COLO668 (cell line): Measurements from ENCODE around the gene SPAG9.

Source experiments
- DNase-seq: peaks from one replicate; lab custom pipeline; 2025; ENCODE audit not compliant: unreplicated experiment; lab: John Stamatoyannopoulos, UW

Gene SPAG9, protein sequence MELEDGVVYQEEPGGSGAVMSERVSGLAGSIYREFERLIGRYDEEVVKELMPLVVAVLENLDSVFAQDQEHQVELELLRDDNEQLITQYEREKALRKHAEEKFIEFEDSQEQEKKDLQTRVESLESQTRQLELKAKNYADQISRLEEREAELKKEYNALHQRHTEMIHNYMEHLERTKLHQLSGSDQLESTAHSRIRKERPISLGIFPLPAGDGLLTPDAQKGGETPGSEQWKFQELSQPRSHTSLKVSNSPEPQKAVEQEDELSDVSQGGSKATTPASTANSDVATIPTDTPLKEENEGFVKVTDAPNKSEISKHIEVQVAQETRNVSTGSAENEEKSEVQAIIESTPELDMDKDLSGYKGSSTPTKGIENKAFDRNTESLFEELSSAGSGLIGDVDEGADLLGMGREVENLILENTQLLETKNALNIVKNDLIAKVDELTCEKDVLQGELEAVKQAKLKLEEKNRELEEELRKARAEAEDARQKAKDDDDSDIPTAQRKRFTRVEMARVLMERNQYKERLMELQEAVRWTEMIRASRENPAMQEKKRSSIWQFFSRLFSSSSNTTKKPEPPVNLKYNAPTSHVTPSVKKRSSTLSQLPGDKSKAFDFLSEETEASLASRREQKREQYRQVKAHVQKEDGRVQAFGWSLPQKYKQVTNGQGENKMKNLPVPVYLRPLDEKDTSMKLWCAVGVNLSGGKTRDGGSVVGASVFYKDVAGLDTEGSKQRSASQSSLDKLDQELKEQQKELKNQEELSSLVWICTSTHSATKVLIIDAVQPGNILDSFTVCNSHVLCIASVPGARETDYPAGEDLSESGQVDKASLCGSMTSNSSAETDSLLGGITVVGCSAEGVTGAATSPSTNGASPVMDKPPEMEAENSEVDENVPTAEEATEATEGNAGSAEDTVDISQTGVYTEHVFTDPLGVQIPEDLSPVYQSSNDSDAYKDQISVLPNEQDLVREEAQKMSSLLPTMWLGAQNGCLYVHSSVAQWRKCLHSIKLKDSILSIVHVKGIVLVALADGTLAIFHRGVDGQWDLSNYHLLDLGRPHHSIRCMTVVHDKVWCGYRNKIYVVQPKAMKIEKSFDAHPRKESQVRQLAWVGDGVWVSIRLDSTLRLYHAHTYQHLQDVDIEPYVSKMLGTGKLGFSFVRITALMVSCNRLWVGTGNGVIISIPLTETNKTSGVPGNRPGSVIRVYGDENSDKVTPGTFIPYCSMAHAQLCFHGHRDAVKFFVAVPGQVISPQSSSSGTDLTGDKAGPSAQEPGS (N-terminal part only)

DNA sequence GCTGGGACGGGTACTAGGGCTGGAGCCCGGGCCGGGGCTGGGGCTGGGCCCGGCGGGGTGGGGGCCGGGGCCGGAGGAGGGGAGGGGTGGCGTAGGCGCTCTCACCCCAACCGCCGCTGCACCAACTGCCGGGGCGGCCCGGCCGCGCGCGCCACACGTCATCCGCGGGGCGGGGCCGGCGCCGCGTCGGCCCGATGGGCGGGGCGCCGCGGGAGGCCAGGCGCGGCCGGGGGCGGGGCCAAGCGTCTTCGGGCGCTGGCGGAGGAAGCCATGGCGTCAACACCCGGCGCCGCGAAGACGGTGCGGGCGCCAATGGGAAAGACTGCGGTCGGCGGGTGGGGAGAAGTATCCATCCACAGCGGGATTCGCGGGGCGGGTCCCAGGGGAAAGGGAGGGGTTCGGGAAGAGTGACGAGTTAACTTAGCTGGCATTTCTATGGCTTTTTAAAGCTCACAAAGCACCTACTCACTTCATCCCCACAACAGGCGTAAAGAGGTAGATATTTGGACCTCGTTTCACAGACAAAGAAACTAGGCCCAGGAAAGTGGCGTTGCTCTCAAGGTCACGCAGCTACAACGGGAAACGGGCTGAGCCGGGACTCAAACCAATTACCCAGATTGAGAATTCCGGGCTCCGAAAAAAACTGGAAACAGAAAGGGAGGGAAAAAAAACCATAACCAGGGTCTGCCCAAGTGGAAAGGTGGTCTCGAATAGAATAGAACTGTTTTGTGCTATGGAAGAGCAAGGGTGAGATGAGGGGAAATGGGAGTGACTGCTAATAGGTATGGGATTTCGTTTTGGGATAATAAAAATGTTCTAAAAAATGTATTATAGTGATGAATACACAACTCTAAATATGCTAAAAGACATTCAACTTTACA is at the start of gene SPAG9:
SPAG9 (minus strand) TSS at position 130 of the 881 bp plus-strand sequence. CDS start 212 bp downstream, outside the sequence.
- DNase-seq: peak; percentile 95

DNA sequence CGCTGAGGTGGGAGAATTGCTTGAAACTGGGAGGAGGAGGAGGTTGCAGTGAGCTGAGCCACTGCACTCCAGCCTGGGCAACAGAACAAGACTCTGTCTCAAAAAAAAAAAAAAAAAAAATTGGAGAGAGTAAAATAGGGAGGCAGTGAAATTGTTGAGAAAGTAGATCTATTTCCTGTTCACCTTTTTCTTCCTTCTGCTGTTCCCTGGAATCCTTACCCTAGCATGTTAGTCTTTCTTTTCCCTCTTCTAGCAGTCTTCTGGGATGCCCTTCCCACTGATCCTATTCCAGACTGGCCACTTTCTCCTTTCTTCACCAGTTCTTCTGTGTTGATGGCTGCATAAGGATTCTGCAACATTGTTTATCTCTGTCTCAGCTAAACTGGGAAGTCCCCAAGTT is 48.7 kb upstream of the SPAG9 start:
- DNase-seq: no peak

DNA sequence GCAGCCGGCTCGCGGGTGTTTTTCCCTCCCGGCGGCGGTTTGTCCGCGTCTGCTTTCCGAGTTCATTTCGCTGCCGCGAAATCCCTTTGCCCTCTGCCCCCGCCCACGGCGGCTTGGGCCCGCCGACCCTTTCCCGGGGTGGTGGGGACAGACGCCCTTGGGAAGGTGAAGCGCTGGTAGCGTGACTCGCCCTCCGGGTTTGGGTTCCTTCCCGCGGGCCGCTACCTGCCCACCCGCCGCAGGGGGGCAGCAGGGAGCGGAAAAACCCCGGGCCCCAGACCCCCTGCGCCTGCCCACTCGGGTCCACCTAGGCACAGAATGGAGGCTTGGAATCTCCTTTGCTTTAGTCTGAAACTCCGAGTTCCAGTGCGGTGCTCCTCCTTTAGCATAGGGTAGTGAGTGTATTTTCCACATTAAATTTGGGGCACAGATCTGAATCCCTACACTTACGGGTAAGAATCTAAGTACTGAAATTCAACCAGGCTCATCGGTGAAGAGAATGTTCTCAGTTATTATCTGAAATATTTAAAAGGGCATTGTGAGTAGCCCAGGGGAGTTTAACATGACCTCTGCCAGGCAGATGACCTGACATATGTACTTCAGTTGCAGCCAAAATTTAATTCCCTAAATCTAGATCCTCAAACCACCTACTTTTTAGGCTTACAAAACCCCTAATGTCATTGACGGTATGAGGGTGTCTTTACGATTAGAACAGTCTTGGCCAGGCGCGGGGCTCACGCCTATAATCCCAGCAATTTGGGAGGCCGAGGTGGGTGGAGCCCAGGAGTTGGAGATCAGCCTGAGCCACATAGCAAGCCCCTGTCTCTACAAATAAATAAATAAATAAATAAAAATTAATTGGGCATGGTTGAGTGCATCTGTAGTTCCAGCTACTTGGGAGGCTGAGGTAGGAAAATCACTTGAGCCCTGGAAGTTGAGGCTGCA is 46.6 kb upstream of the SPAG9 start:
- DNase-seq: peak; percentile 53

DNA sequence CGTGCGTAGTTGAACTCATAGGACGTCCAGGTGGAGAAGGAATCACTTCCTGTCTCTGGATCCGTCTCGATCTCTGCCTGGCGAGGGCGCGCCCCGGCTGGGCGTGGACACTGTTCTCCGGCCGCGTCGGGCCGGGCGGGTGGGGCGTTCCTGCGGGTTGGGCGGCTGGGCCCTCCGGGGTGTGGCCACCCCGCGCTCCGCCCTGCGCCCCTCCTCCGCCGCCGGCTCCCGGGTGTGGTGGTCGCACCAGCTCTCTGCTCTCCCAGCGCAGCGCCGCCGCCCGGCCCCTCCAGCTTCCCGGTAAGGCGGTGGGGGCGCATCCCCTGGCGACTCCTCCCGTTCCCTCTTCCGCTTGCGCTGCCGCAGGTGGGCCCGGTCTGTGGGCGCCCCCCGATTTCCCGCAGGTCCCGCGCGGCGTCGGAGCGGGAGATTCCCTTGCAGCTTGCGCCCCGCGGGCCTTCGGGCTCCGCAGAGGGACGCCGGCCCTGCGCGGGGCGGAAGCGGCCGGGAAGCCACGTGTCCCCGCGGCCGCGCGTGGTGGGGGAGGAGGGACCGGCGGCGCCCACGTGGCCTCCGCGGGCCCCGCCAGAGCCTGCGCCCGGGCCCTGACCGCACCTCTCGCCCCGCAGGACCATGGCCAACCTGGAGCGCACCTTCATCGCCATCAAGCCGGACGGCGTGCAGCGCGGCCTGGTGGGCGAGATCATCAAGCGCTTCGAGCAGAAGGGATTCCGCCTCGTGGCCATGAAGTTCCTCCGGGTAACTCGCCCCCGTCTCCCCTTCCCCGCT is 45.7 kb upstream of the SPAG9 start, which contains the start of gene NME2:
NME2 (plus strand) TSS at position 214 of the 789 bp plus-strand sequence; CDS start at position 634, 420 bp downstream.
- DNase-seq: peak; percentile 85

DNA sequence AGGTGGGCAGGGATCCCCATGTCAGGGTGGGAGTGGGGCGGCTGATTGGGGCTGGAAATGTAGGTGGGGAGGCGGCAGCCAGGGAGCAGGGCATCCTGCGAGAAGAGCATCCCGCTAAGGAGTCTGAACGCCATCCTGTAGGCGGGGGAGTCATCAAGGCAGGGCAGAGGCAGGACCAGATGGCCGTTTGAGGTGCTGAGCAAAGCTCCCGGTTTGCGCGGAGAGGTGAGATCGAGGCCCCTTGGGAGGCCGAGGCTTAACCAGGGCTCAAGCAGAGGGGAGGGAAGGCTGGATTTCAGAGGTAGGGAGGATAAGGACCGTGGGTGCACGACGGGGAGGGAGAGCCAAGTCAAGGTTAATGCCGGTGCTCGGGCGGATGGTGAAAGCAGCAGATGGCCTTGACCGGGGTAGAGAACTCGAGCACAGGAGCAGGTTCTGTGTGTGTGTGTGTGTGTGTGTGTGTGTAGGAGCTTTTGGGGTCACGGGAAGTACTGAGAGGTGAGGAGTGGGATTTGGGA is 45.1 kb upstream of the SPAG9 start:
- no peak for DNase-seq

DNA sequence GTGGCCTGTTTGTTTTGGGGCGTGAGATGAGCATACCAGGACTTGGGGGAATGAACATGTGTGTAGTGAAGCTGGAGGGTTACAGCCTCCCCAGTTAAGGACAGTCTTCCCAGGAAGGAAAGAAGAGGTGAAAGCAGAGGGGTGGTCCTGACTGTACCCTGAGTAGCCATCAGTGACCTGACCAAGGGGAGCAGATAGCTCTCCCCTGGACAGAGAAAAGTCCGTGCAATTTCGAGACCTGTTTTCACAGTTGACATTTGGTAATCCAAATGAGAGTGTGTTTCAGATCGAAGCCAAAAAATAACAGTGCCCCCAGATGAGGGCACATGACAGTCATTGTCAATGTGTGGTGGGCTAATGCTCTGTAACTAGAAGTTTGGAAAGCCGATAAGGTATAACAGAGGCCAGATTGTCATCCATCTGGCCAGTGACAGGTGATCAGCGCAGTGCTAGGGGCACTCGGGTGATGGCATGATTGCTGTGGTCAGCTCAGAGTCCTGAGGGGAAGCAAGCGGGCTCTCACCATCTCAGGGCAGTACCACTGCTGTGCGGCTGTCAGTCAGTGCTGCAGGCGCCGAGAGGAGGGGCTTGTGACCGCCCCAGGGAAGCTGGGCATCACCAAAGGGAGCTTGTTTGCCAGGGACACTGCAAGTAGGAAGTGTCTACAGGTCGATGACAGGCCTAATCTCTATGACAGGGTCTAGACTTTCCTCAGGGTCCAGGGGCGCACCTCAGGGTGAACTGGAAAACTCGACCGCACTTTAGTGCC is 44.4 kb upstream of the SPAG9 start:
- peak; percentile 15 for DNase-seq

DNA sequence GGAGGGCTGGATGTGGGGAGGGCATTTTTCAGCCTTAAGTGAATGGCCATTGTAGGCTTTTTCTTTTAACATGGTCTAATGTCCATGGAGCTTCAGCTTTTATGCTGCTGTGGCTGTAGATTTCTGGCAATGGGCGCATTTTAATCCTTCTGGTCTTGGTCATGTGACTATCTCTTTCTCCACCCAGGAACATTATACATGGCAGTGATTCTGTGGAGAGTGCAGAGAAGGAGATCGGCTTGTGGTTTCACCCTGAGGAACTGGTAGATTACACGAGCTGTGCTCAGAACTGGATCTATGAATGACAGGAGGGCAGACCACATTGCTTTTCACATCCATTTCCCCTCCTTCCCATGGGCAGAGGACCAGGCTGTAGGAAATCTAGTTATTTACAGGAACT is 40.9 kb upstream of the SPAG9 start:
- DNase-seq: no peak

DNA sequence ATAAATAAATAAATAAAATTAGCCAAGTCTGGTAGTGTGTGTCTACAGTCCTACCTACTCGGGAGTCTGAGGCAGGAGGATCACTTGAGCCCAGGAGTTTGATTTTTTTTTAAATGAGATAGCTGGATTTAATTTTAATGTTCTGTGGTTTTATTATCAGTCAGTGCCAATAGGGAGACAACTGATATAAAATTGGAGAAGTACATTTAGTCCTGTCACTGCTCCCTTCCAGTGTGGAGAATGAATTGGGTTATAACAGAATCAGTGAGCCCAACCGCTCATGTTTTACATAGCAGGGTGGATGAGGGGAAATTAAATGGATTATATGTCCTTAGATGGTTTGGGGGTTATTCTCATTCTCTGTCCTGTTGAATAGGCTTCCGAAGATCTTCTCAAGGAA is 38.9 kb upstream of the SPAG9 start:
- no peak for DNase-seq

DNA sequence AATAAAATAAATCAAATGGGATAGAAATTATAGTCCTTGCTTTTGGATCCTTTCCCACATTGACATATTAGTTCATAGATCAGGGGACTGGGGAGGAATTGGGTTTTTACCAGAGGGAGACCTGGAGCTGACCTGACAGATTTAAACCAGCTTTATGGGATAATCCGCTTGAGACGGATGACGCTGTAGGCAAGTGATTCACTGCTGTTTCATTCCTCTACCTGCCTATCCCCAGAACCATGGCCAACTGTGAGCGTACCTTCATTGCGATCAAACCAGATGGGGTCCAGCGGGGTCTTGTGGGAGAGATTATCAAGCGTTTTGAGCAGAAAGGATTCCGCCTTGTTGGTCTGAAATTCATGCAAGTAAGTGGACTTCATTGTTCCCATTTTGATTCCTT is 34.7 kb upstream of the SPAG9 start:
- DNase-seq: no peak

DNA sequence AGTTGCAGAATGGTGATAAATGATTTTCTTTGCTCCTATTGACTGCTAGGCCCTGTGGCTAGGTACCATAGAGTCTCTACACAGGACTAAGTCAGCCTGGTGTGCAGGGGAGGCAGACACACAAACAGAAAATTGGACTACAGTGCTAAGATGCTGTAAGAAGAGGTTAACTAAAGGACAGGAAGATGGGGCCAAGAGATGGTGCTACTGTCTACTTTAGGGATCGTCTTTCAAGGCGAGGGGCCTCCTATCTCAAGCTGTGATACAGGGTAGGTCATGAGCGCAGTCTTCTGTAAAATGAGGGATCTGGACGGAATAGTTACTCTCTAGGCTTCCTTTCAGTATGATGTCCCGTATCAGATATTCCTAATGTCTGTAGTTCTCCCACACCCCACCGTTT is 33.5 kb upstream of the SPAG9 start:
- no peak for DNase-seq

DNA sequence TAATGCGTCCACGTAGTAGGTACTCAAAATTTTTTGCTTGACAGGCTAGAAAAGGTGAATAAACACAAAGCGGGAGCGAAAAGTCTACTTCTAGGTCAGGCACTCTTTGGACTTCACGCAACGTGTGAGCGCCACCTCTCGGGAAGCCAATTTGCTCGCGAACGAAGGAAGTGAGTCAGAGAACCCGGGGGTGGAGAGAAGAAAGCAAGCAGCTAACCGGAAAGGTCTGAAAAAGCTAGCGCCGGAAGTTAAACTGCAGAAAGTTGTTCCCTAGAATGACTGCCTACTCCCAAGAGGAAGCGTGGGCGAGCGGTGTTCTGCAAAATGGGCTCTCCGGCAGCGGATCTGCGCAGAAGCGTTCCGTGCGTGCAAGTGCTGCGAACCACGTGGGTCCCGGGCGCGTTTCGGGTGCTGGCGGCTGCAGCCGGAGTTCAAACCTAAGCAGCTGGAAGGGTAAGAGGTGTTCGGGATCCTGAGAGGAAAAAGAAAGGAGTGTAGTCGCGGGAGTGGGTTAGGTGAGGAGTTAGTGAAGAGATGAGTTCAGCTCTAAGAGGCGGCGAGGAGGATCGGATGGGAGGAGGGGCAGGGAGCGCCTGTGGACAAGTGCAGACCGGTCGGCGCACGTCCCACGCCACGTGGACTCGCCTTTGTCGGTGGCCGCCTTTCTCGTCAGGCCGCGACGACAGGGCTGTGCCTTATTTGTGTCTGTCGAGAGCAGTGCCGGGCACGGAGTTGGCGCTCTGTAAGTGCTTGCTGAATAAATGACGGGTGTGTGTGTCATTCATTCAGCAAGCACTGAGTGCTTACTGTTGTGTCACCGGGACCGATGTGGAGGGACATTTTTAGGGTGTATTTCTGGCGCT is 32.8 kb upstream of the SPAG9 start, which contains the start of gene NME1:
NME1 (plus strand) TSS at position 350 of the 863 bp plus-strand sequence. CDS start 2,096 bp downstream, outside the sequence.
- peak; percentile 86 for DNase-seq

DNA sequence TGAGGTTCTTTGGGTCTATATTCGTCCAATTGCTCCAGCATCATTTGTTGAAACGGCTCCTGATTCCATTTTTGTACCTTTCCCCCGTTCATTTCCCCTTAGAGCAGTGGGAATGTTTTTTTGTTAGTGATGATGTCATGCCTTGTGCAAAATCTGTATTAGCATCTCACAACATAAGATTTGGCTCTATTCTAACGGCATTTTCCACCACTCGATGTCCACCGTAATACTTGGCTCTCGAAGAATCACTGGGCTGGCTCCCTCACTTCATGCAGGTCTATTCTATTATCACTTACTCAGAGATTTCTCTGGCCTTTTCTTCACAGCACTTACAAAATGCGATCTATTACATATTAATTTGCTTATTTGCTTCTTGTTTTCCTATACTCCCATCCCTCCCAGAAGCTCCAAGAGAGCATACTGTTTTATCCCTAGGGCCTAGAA is 32.1 kb upstream of the SPAG9 start:
- no peak for DNase-seq

DNA sequence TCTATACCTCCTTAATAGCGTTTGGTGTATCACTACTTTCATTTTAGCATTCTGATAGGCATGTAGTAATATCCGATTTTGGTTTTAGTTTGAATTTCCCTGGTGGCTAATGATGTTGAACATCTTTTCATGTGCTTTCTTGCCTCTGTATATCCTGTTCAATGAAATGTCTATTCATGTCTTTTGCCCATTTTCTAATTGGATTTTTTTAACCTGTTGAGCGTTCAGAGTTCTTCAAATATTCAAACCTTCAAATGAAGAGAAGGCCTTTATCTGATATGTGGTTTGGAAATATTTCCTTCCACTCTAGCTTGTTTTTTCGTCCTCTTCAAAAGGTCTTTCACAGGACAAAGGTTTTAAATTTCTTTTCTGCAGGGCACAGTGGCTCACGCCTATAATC is 30.3 kb upstream of the SPAG9 start:
- DNase-seq: no peak

DNA sequence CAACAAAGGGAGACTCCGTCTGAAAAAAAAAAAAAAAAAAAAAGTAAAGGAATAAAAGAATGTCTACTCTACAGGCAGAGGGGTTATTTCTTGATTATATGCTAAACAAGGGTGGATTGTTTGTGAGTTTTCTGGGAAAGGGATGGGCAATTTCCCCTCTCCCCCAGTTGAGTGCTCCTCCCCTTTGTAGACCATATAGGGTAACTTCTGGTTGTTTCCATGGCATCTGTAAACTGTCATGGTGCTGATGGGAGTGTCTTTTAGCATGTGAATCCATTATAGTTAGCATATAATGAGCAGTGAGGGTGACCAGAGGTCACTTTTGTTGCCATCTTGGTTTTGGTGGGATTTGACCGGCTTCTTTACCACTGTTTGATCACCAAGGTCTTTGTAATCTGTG is 28.5 kb upstream of the SPAG9 start:
- no peak for DNase-seq

DNA sequence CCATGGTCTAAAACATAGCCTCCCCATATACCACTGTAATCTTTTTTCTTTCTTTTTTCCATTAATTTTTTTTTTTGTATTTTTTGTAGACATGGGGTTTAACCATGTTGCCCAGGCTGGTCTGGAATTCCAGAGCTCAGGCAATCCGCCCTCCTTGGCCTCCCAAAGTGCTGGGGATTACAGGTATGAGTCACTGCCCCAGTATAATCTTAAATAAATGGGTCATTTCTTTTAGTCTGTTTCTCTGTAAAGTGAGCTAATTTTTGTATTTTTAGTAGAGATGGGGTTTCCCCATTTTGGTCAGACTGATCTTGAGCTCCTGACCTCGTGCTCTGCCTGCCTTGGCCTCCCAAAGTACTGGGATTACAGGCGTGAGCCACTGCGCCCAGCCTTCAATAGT is 27.0 kb upstream of the SPAG9 start:
- DNase-seq: no peak
